ENCODE data around the gene MSANTD1.
A peak's percentile ranks its signal among the peaks of the same experiment; 100 is the strongest.

The MSANTD1 gene

DNA sequence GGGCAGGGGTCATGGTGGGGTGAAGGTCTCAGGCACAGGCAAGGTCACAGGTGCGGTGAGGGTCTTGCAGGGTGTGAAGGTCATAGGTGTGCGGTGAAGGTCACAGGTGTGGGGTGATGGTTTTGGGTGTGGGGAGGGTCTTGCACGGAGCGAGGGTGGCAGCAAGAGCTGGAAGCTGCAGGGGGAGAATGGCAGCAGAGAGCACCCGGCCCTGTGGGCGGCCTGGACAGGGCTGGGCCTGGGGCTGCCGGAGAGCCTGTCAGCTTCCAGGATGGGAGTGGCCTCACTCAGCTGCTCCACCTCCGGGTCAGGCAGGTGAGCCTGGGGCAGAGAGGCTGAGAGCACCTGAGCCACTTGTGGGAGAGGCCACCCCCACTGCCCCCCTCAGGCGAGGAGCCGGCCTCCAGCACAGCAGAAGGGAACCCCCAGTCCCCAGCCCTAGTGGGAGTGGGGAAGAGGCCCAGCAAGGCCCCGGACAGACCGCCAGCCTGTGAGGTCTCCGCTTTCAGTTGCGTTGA is 1.5 kb downstream of the MSANTD1 start:
- DNase-seq, result peak; percentile 68

DNA sequence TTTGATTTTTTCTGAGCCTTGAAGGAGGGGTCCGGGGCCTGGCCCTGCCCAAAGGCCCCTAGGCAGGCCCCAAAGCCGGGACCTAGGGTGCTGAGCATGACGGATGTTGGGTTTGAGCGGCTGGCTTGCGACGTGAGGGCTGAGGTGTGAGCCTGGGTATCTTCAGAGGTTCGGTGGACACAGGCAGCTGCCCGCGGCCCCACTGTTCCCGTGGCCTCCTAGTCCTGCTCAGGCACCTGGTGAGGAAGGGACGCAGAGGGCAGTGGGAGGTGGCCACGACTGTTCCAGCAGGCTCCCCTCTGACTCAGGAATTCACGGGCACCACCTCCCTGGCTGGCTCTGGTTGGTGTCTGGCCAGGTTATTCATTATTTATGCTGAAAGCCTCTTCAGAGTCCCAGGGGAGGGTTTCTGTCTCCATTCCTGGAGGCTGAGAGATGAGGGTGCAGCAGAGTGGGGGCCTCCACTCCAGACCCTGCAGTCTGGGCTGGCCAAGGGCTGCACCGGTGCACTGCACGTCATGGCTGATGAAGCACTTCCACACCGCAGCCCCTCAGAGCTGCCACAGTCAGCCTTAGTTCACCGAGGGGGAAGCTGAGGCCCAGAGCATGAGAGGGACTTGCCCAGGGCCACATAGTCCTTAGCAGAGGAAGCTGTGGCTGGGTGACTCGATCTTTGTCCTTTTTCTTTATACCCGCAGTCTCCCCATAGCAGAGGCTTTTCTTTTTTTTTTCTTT is 2.2 kb downstream of the MSANTD1 start:
- DNase-seq, result peak; percentile 47

DNA sequence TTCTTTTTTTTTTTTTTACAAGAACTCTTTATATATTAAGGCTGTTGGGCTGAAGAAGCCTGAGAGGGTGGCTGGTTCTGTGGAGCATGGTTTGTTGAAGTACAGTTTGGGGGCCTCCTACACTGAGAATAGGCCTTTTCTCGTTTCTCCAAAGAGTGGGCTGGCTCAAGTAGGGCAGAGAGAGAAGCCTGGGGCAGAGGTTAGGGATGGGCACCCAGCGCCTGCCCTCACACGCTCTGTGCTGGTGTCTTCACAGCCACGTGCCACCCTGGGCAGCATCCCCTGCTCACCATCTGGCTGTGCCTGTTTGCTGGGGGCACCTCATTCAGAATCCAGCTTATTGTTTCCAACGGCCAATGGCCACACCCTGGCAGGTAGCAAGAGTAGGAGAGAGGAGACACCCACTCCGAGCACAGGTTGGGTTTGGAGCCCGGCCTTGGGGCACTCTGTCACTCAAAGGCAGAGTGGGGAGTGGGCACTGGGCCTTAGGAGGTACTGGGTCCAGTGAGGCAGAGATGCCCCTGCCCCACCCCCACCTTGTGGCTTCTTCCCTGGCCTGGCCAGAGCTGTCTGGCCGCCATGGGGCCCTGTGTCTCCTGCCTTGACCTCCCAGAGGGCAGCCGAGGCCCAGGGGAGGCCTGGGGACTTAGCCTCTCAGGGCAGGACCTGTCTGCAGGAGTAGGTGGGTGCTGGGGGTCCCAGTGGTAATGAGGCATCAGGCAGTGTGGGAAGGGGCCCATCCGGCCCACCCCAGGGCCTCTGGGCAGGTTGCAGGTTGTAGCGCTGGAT is 2.9 kb downstream of the MSANTD1 start:
- DNase-seq, result no peak

DNA sequence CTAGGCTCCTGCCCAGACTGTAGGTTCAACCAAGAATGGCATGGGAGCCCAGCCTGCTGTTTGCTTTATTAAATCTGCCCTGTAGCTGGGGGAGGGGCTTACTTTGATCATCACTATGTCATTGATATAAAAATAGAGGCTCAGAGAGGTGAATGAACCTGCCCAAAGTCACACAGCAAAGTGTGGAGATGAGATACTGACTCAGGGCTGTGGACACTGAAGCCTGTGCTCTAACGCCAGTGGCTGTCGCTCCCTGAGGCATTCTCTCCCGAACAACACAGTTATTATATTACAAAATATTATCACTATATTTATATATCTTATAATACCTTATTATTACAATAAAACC is 3.5 kb downstream of the MSANTD1 start:
- no peak for DNase-seq

DNA sequence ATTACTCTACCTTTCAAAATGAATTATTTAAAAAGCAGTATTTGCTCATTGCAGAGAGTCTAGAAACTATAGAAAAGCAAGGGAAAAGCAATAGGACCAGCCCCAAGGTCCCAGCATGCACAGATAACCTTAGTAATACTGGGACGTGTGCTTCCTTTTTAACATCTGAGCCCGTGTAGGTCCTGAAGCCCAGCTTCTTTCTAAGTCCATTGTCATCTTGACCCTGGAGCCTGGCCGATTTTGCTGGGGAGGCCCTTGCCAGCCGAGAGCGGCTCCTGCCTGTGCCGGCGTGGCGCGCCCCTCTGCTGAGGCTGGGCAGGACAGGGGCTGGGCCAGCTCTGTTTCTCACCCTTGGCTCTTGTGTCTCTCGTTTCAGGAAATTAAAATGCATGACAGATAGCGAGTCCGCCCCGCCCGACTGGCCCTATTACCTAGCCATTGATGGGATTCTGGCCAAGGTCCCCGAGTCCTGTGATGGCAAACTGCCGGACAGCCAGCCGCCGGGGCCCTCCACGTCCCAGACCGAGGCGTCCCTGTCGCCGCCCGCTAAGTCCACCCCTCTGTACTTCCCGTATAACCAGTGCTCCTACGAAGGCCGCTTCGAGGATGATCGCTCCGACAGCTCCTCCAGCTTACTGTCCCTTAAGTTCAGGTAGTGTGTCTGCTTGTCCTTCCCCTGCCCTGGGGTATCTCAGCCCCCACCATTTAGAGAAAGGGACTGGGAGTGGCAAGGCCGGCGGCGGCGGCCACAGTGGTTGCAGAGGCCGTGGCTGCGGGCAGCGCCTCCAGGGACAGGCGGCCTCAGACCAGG is 4.1 kb downstream of the MSANTD1 start:
- no peak for DNase-seq

DNA sequence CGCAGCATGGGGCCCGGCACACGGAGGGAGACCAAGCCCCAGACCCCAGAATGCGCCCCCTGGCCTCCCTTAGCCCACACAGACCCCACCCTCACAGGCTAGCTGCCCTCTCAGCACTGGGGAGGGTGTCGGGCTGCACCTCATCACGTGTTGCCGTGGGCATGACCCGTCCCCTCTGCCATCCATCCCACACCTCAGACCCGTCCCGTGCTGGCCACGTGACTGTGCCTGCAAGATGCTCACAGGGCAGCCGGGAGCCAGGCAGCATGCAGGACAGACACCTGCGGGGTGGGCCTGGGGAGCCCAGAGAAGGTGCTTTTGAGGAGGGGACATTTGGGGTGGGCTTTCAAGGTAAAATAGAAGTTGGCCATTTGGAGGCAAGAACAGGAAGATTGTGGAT is 4.8 kb downstream of the MSANTD1 start:
- DNase-seq, result no peak

DNA sequence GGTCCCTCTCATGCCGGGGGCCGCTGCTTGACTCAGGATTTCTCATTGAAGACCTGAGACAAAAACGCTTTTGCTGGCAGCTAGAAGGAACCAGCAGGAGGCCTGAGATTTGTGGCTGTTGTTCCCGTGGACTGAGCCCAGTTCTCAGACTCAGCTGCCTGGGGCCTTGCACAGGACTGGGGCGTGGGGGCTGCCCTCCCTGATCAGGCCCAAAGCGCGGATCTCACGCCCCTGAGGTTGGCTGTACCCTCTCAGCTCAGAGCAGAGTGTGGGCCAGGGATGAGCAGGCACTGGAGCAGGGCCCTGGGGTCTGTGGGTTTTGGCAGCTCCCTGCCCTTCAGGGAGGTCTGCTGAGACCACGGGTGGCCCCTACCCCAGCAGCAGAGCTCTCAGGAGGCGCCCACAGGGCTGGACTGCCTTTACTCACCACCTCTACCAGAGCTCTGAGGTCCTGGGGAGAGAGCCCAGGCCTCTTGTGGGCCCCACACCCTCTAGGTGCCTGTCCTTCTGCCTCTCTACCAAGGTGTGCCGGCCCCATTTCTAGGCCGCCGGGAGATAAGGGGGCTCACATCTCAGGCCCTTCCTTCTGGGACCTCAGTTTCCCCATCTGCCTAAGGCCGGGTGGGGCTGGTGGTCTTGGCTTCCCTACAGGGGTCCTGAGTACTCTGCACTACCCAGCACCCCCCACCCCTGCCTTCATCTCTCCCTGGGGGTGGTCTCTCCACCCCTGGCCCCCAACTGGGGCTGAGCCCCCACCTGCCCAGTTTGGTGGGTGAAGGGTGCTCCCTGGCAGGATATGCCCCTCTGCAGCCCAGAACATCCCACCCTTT is 5.6 kb downstream of the MSANTD1 start:
- DNase-seq, result no peak

DNA sequence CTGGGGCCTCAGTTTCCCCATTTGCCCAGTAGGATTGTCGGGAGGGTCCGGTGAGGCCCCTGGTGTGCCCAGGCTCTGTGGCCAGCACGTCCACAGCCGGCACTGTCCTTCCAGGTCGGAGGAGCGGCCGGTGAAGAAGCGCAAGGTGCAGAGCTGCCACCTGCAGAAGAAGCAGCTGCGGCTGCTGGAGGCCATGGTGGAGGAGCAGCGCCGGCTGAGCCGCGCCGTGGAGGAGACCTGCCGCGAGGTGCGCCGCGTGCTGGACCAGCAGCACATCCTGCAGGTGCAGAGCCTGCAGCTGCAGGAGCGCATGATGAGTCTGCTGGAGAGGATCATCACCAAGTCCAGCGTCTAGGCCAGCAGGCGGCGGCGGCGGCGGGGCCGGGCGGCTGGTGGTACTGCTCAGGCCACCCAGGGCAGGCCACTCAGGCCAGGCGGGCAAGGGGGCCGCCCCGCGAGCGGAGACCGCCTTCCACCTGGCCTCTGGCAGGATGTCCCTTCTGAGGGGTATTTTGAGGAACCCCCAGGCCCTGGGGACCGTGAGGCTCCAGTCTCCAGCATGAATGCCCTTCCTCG is 6.7 kb downstream of the MSANTD1 start:
- DNase-seq, result no peak

DNA sequence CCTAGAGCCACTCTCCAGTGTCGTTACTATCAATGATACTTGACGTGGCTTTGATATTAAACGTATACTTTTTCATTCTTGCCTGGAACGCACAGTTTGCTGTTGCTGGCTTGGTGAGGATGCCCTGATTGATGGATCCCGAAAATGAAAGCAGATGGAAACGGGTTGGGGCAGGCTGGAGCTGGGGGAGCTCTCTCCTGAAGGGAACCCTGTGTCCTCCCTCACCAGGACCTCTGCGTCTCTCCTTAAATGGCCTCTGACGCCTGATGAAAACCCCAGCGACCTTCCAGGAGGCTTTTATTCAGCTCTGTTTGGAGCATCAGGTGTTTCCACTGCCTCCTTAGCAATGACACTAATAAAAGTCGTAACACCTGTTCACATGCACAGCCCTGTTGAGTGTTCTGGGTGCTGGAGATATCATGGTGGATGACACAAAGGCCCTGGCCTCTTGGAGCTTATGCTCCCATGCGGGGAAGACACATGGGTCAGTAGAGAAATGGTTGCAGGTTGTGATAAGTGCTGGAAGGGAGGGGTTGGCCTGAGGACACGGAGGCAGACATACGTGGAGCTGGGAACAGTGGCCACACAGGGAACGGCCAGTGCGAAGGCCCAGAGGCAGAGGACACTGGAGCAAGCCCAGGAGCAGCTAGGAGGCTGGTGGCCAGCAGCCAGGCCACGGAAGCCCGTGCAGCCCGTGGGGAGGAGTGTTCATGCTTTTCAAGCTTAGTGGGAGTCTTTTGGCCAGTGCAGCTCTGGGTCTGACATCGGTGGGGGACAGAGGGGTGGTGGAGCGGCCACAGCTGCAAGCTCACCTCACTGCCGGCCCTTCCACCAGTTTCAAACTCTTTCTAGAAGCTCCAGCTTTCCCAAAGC is 7.5 kb downstream of the MSANTD1 start:
- DNase-seq, result peak; percentile 72

DNA sequence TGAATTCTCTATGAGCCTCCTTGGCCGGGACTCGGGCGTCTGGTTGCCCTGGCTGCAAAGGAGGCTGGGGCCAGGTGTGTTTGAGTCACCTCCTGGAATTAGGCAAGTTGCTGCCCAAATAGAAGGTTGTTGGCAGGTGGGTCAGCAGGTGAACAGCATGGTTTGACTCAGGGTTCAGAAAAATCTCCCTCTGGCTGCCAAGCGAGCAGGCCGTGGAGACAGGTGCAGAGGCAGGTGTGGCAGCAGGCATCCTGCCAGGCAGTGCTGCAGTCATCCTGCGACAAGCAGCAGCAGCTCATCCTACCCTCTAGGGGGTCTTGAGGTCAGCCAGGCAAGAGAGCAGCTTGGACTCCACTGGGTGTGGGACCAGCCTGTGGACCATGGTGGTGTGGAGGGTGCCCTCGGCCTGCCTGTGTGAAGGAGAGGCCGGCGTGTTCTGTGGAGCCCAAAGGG is 8.2 kb downstream of the MSANTD1 start:
- peak; percentile 98 for DNase-seq

DNA sequence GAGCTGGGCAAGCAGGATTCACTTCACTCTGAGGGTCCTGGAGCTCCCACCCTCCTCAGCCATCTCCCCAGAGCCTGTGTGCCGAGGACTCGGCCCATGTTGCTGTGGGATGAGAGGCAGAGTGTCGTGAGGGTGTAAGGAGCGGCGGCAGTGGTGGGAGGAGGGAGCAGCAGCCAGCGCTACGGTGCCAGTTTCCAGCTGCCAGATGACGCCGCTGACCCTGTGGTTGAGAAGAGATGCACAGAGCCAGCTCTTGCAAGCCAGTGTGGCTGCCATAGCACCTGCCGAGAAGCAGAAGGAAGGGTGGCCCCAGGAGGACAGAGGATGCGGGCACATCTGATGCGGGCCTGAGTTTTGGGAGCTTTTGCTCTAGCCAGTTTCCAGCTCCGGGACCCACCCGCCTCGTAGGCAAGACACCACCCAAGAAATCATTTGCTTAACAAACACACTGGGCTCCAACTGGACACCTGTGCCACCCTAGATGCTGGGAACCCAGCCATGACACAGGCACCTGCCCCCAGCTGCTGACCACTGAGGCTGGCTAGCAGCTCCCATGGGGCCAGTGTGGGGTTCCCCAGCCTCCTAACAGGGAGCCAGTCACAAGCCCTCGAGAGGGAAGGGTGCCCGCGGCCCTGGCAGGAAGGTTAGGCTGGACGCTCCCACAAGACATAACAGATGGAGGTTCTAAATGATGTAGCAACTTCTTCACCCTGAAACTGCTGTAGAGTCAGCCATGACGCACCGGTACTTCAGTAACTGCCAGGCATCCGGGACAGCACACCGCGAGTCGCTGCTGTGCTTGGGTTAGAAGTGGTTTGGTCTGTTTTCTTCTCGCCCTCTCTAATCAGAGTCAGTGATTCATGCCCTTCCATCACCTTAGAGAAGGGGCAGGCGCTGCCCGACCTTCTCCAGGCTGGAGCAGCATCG is 8.9 kb downstream of the MSANTD1 start:
- DNase-seq, result peak; percentile 93

DNA sequence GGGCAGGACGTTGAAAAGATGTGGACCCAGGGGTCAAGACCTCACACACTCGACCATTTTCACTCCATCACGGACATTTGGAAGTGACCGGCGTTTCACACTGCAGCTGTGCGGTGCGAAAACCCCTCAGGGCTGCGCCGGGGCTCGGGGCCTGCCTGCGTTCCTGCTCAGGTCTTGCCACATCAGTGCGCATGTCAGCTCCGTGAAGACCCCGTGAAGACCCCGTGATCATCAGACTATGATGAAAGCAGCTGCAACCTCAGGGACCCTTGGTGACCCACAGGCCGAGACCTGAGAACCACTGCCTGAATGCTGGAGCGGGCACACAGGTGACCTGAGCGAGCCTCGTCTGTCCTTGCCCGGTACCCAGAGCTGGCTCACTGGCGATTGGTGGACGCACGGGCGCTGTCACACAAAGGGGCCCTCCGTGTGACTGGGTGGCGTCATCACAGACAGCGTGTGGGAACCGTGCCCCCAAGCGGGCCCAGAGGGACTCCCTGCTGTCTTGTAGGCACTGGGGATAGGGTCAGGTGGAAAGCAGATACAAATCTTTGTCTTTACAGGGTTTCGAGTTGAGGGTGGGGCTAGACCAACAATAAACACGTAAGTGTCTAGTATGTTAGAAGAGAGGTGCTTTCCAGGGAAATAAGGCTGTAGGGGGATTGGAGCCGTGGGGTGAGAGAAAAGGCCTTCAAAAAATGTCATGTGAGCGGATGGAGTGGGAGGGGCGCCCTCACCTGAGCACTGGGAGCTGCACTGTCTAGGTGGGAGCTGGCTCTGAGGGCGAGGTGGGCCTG is 12.7 kb downstream of the MSANTD1 start:
- no peak for DNase-seq

DNA sequence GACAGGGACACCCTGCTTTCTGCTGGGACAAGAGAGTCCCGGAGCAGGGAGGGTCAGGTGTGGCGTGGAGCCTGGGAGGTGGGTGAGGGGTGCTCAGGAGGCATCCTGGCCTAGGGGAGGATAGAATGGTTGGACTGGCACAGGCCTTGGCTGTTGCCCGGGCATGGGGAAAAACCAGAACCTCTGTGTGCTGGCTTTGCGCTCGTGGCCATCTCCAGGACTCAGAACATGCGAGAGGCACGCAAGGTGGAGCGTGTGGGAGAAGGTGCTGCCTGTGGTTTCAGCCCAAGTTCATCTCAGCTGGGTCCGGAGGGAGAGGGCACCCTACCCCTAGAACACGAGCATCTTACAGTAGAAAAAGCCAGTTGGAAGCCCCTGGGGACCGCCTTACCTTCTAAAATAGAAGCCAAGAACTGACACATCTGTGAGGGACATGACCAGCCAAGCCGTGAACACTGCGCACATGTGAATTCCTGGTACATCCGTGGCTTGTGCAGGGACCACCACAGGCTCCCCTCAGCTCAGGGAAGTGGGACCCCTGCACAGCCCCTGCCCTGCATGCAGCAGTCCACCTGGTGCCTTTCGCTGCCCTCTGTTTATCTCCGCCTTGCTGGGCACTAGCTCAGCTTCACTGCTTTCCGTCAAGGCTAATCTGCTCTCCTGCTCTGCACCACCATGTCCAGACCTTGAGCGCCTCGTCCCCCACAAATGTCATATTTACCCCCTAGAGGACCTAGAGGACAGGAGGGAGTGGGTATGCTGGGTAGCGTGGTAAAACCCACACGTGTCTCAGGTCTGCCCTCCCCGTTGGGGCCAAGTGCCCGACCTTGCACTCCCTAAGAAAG is 13.5 kb downstream of the MSANTD1 start:
- no peak for DNase-seq

DNA sequence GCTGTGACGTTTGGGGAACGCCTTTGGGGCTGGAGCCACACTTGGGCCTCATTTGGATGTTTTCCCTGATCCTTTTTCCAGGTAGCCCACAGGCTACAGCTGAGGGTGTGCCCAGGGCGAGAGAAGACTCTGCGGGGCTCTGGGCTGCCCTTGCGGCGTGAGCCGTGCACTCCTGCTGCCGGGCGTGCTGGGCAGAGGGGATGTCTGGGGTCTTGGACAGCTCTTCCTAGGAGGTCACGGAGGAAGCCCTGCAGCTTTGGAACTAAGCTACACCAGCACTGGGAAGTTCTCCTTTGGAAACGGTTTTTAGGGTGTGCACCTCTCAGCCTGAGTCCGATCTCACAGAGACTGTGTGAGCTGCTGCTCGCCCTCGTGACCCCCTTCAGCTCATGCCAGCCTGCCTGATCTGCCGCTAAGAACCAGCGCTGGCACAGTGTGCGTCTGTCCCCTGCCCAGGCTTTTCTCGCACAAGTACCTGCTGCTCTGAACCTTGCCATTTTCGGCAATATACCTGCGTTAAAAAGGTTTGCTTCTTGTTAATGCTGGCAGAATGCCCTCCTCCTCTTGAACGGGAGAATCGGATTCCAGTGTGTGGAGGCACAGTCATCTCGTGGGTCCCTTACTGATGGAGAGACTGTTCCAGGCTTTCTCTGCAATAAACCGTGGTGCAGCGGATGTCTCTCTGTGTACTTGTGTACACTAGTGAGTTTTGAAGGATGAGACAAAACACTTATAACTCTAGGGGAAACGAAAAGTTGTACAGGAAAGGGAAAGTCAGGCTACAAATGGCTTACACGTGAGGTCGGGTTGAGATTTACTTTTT is 14.3 kb downstream of the MSANTD1 start:
- no peak for DNase-seq

DNA sequence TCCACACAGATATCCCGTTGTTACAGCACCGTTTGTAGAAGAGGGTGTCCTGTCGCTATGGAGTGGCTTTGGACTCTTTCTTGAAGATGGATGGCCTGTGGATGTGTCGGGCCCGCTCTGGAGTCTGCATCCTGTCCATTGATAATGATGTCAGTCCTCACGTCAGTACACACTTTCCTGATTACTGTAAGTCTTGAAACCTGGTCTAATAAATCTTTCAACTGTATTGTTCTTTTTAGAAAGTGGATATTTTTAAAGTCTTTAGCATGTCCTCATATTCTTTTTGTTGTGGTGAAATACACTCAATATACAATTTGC is 14.9 kb downstream of the MSANTD1 start:
- no peak for DNase-seq

DNA sequence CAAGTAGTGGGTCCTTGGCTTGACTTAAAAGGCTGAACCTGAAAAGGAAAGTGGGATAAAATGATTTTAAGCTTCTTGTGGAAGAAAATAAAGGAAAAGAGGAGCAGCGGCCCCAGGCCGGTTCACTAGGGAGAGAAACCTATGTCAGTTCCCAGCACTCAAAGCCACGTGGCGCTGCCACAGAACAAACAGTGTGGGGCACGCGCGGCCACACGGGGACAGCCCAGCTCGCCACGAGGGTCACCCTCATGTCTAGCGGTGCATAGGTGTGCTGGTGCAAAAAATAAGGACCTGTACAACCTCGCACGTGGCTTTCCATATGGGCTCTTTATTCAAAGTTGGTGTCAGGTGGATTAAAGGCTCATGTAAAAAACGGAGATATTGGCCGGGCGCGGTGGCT is 17.1 kb downstream of the MSANTD1 start:
- DNase-seq, result no peak
